Measurements from ENCODE around the gene SMO. TPM values are rescaled to one million over a fixed set of nuclear protein-coding genes. Genes with fewer than 3 reads are reported as not detected.
A peak's percentile ranks its signal among the peaks of the same experiment; 100 is the strongest.
"Not testable (repeated sequence)": the region's sequence is repeated elsewhere in the genome, so short reads cannot be mapped to it uniquely, and the experiment has no call there.

SMO gene
- total RNA-seq, 1 donor from 2014 or later: 4.6 TPM

- intact Hi-C loops (cut with DNase I): no loop called here
- ATAC-seq (peak; percentile 45), DNase-seq (ENCODE audit: missing footprints) (no peak)
Measured at GRCh38 chr7:129168231-129169021, 20.0 kb upstream of the SMO start.

GRCh38 chr7:129169171-129169671 is 19.2 kb upstream of the SMO start:
- ATAC-seq: peak; percentile 85
- peak; percentile 77 for DNase-seq (ENCODE audit: missing footprints)
- intact Hi-C loops (cut with DNase I): no loop called here

GRCh38 chr7:129169686-129170440 is 18.6 kb upstream of the SMO start:
- intact Hi-C loops (cut with DNase I): no loop called here
- no peak for DNase-seq (ENCODE audit: missing footprints)

GRCh38 chr7:129170441-129171021 is 17.9 kb upstream of the SMO start:
- ATAC-seq: no peak
- intact Hi-C loops (cut with DNase I): no loop called here

More at GRCh38 chr7:129169686-129170440, 18.6 kb upstream of the SMO start:
- peak; percentile 21 for ATAC-seq

GRCh38 chr7:129173861-129174260 is 14.6 kb upstream of the SMO start:
- ATAC-seq; intact Hi-C loops (cut with DNase I); DNase-seq (ENCODE audit: missing footprints): not testable (repeated sequence)

More at GRCh38 chr7:129170441-129171021, 17.9 kb upstream of the SMO start:
- DNase-seq (ENCODE audit: missing footprints): no peak

GRCh38 chr7:129176916-129177710 is 11.3 kb upstream of the SMO start:
- no peak for DNase-seq (ENCODE audit: missing footprints)
- intact Hi-C loops (cut with DNase I): no loop called here
- no peak for ATAC-seq

- intact Hi-C loops (cut with DNase I): no loop called here
- DNase-seq (ENCODE audit: missing footprints): no peak
- no peak for ATAC-seq
Measured at GRCh38 chr7:129184981-129185670, 3.3 kb upstream of the SMO start.

GRCh38 chr7:129186749-129187260 is 1.6 kb upstream of the SMO start:
- intact Hi-C loops (cut with DNase I): no loop called here
- no peak for DNase-seq (ENCODE audit: missing footprints)
- no peak for ATAC-seq

GRCh38 chr7:129187681-129188371 is 607 bp upstream of the SMO start:
- intact Hi-C loops (cut with DNase I): no loop called here
- no peak for DNase-seq (ENCODE audit: missing footprints)
- ATAC-seq: no peak

- ATAC-seq (peak; percentile 49), DNase-seq (ENCODE audit: missing footprints) (no peak)
- intact Hi-C loops (cut with DNase I): no loop called here
Measured at GRCh38 chr7:129188892-129189660, 643 bp downstream of the SMO start.

- intact Hi-C loops (cut with DNase I): loop anchor here (5.0 kb wide), 1 partner anchor 297 kb away; no protein-coding TSS in a partner anchor
- DNase-seq (ENCODE audit: missing footprints): no peak
- no peak for ATAC-seq
Measured at GRCh38 chr7:129189661-129190310, 1.4 kb downstream of the SMO start.

- intact Hi-C loops (cut with DNase I): loop anchor here (5.0 kb wide), 1 partner anchor 299 kb away; no protein-coding TSS in a partner anchor
Measured at GRCh38 chr7:129191272-129191671, 2.8 kb downstream of the SMO start.

GRCh38 chr7:129193892-129194291 is 5.5 kb downstream of the SMO start:
- intact Hi-C loops (cut with DNase I): loop anchor here (5.0 kb wide), 1 partner anchor 302 kb away; no protein-coding TSS in a partner anchor
- ATAC-seq (no peak), DNase-seq (ENCODE audit: missing footprints) (no peak)

More at GRCh38 chr7:129191272-129191671, 2.8 kb downstream of the SMO start:
- no peak for ATAC-seq
- DNase-seq (ENCODE audit: missing footprints): no peak

GRCh38 chr7:129197771-129198170 is 9.3 kb downstream of the SMO start:
- intact Hi-C loops (cut with DNase I): no loop called here
- no peak for DNase-seq (ENCODE audit: missing footprints)
- ATAC-seq: no peak

GRCh38 chr7:129199406-129199805 is 11.0 kb downstream of the SMO start:
- ATAC-seq: no peak
- intact Hi-C loops (cut with DNase I): no loop called here
- no peak for DNase-seq (ENCODE audit: missing footprints)

All from Right ventricle myocardium inferior (tissue), 1 donor.